ENCODE results near the gene ZNF148.
"Not testable (repeated sequence)": the region's sequence is repeated elsewhere in the genome, so short reads cannot be mapped to it uniquely, and the experiment has no call there.

ZNF148 gene, protein sequence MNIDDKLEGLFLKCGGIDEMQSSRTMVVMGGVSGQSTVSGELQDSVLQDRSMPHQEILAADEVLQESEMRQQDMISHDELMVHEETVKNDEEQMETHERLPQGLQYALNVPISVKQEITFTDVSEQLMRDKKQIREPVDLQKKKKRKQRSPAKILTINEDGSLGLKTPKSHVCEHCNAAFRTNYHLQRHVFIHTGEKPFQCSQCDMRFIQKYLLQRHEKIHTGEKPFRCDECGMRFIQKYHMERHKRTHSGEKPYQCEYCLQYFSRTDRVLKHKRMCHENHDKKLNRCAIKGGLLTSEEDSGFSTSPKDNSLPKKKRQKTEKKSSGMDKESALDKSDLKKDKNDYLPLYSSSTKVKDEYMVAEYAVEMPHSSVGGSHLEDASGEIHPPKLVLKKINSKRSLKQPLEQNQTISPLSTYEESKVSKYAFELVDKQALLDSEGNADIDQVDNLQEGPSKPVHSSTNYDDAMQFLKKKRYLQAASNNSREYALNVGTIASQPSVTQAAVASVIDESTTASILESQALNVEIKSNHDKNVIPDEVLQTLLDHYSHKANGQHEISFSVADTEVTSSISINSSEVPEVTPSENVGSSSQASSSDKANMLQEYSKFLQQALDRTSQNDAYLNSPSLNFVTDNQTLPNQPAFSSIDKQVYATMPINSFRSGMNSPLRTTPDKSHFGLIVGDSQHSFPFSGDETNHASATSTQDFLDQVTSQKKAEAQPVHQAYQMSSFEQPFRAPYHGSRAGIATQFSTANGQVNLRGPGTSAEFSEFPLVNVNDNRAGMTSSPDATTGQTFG

GRCh38 chr3:125374996-125375941 lies at the start of gene ZNF148:
TSS of gene ZNF148 (minus strand) at chr3:125375325. CDS start at chr3:125313640, 61,685 bp downstream.
- DNase-seq (ENCODE audit: low spot score), result peak; percentile 92

- DNase-seq (ENCODE audit: low spot score), result peak; percentile 27
Observed at GRCh38 chr3:125418306-125418705, 43.2 kb upstream of the ZNF148 start.

GRCh38 chr3:125416235-125416634 lies 41.1 kb upstream of the ZNF148 start:
- DNase-seq (ENCODE audit: low spot score), result no peak

GRCh38 chr3:125414669-125415068 lies 39.5 kb upstream of the ZNF148 start:
- DNase-seq (ENCODE audit: low spot score), result no peak

- DNase-seq (ENCODE audit: low spot score), result no peak
Observed at GRCh38 chr3:125410922-125411321, 35.8 kb upstream of the ZNF148 start.

DNA sequence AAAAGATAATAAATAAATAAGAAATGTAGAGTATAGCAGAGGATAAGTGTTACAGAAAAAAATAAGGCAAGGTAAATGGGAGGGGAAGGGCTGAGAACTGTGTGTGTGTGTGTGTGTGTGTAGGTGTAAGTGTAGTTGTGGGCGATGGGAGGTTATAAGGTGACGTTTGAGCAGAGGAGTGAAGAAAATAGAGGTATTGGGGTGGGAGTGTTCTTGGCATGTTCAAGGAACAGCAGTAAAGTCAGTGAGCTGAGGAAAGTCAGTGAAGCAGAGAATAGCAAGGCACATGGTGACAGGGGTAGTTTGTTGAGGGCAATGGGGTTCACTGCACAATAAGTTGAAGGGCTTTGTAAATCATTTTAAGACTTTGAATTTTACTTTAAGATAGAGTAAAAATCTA lies 30.9 kb upstream of the ZNF148 start:
- no peak for DNase-seq (ENCODE audit: low spot score)

DNA sequence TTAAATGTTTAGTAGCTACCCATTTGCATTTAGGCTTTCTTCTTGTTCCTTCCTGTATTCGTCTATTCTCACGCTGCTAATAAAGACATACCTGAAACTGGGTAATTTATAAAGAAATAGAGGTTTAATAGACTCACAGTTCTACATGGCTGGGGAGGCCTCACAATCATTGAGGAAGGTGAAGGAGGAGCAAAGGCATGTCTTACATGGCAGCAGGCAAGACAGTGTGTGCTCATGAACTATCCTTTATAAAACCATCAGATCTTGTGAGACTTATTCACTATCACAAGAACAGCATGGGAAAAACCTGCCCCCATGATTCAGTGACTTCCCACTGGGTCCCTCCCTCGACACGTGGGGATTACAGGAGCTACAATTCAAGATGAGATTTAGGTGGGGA lies 30.4 kb upstream of the ZNF148 start:
- DNase-seq (ENCODE audit: low spot score), result not testable (repeated sequence)

- DNase-seq (ENCODE audit: low spot score), result peak; percentile 32
Observed at GRCh38 chr3:125403789-125404188, 28.7 kb upstream of the ZNF148 start.

DNA sequence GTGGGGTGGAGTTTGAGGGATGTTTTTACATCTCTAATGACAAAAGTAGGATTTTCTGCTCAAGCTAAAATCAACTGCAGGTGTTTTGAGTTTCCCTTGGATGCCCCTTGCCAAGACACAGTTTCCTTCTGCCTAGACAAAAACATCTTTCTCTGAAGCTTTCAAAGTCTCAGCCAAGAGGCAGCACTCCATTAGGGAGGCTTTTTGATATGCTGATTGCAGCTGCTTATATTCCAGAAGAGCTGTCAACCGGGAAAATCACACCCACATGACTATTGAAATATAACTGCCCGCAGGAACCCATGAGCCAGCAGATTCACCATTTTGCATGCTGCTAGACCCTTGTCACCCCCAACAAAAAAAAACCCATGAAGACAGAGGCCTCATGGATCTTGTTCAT lies 27.5 kb upstream of the ZNF148 start:
- no peak for DNase-seq (ENCODE audit: low spot score)

GRCh38 chr3:125401402-125401801 lies 26.3 kb upstream of the ZNF148 start:
- peak; percentile 47 for DNase-seq (ENCODE audit: low spot score)

DNA sequence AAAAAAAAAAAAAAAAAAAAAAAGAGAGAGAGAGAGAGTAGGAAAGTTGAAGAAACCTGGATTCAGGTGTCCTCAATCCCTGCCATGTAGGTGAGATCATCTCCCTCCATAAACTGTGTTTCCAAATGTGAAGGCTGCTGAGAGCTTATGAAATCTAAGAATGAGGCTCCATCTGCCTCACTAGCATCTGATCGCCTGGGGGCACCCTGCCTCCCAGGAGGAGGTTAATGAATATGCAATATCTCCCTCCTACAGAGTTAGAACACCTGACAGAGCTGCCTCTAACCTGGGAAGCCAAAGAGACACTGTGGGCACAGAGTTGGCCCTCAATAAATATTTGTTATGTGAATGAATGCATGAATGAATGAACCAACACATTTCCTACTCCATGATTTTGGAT lies 23.8 kb upstream of the ZNF148 start:
- no peak for DNase-seq (ENCODE audit: low spot score)

DNA sequence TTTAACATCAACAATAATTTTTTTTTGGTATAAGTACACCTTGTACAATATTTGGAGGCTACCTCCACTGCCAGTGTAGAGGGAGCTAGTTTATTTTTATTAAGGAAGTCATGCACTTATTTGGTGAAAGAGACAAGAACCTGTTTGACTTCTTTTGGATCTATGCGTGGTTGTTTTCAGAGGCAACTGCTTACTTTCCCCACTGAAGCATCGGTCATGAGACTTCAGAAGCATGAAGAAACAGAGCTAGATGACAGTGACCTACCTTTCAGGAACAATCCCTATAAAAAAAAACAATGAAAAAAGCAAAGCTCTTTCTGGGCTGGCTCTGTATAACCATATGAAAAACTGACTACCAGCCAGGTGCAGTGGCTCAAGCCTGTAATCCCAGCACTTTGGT lies 20.0 kb upstream of the ZNF148 start:
- no peak for DNase-seq (ENCODE audit: low spot score)

- no peak for DNase-seq (ENCODE audit: low spot score)
Observed at GRCh38 chr3:125394406-125394805, 19.3 kb upstream of the ZNF148 start.

DNA sequence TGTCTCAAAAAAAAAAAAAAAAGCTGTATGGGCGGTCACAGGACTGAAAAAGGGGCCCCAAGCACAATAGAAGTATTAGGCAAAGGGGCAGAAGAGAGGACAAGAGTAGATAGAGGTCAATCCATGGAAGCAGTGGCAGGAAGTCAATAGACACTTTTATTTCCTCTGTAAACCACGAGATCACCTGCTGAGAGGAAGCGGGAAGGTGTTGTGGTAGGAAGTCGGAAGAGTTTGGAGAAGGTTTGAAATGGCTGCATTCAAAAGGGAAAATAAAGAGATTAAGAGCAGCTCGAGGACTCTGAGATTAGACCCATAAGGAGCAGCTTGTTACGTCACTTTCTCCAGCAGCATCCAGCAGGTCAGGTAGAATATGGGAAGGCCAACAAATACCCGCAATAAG lies 14.2 kb upstream of the ZNF148 start:
- no peak for DNase-seq (ENCODE audit: low spot score)

- DNase-seq (ENCODE audit: low spot score), result not testable (repeated sequence)
Observed at GRCh38 chr3:125388369-125388768, 13.2 kb upstream of the ZNF148 start.

GRCh38 chr3:125386811-125387210 lies 11.7 kb upstream of the ZNF148 start:
- peak; percentile 47 for DNase-seq (ENCODE audit: low spot score)

- no peak for DNase-seq (ENCODE audit: low spot score)
Observed at GRCh38 chr3:125383744-125384143, 8.6 kb upstream of the ZNF148 start.

- no peak for DNase-seq (ENCODE audit: low spot score)
Observed at GRCh38 chr3:125382298-125382697, 7.2 kb upstream of the ZNF148 start.

DNA sequence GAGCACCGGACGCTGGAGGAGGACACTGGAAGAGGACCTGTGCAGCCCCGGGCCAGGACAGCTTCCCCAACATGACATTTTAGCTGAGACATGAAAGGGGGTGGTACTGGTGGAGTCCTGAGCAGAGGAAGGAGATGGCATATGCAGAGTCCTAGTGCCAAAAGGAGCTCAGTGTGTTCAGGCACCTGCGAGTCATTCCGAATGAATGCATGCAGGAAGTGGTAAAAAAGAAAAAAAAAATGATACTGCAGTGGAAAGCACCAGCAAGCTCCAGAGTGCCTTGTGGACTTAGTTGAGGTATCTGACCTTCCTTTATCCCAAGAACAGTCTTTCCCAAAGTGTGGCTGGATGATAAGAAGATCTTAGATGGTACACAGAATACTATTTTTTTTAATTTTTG lies 6.6 kb upstream of the ZNF148 start:
- DNase-seq (ENCODE audit: low spot score), result peak; percentile 53

GRCh38 chr3:125381314-125381713 lies 6.2 kb upstream of the ZNF148 start:
- DNase-seq (ENCODE audit: low spot score), result no peak

DNA sequence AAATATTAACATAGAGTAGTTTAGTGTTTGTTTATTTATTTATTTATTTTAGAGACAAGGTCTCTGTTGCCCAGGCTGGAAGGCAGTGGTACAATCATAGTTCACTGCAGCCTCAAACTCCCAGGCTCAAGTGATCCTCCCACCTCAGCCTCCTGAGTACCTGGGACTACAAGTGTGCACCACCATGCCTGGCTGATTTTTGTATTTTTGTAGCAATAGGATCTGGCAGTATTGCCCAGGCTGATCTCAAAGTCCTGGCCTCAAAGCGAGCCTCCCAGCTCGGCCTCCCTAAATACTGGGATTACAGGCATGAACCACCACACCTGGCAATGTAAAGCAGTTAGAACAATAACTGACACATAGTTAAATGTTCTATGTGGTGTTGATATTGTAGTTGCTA lies 4.4 kb upstream of the ZNF148 start:
- no peak for DNase-seq (ENCODE audit: low spot score)

GRCh38 chr3:125378762-125379161 lies 3.6 kb upstream of the ZNF148 start:
- DNase-seq (ENCODE audit: low spot score), result no peak
